HG03520 (cell line): ENCODE data around the gene IGF1R.

Source experiments
- ATAC-seq: cut with Tn5 transposase; IDR thresholded peaks from one replicate; pipeline ENCODE4 v1.9.1; 2021; ENCODE audit warnings: mild to moderate bottlenecking, moderate library complexity; ENCODE audit not compliant: unreplicated experiment

IGF1R gene

GRCh38 chr15:98724048-98724447 is 75.7 kb downstream of the IGF1R start:
- ATAC-seq: no peak

- no peak for ATAC-seq
Measured at GRCh38 chr15:98724494-98724893, 76.2 kb downstream of the IGF1R start.

GRCh38 chr15:98725874-98726273 is 77.5 kb downstream of the IGF1R start:
- no peak for ATAC-seq

GRCh38 chr15:98727115-98728040 is 79.0 kb downstream of the IGF1R start:
- no peak for ATAC-seq

GRCh38 chr15:98728082-98728810 is 79.9 kb downstream of the IGF1R start:
- no peak for ATAC-seq

GRCh38 chr15:98728811-98729160 is 80.4 kb downstream of the IGF1R start:
- no peak for ATAC-seq

GRCh38 chr15:98729446-98730042 is 81.2 kb downstream of the IGF1R start:
- no peak for ATAC-seq

- ATAC-seq: no peak
Measured at GRCh38 chr15:98730860-98731711, 82.7 kb downstream of the IGF1R start.

- ATAC-seq: no peak
Measured at GRCh38 chr15:98731712-98732450, 83.5 kb downstream of the IGF1R start.

GRCh38 chr15:98733098-98733497 is 84.8 kb downstream of the IGF1R start:
- no peak for ATAC-seq

GRCh38 chr15:98734466-98735199 is 86.3 kb downstream of the IGF1R start:
- ATAC-seq: no peak

GRCh38 chr15:98735304-98735703 is 87.0 kb downstream of the IGF1R start:
- ATAC-seq: no peak

- no peak for ATAC-seq
Measured at GRCh38 chr15:98735895-98736617, 87.7 kb downstream of the IGF1R start.

GRCh38 chr15:98737159-98737558 is 88.8 kb downstream of the IGF1R start:
- ATAC-seq: no peak

GRCh38 chr15:98737721-98738120 is 89.4 kb downstream of the IGF1R start:
- ATAC-seq: no peak

- no peak for ATAC-seq
Measured at GRCh38 chr15:98738689-98739401, 90.5 kb downstream of the IGF1R start.

- no peak for ATAC-seq
Measured at GRCh38 chr15:98740295-98740694, 92.0 kb downstream of the IGF1R start.

- ATAC-seq: no peak
Measured at GRCh38 chr15:98740963-98741362, 92.6 kb downstream of the IGF1R start.
